LNCaP clone FGC (cell line): ENCODE results near the gene B4GALNT1.

ENCODE experiments used
- DNase-seq: peaks from one replicate; pipeline ENCODE4 v3.0.0-alpha.2; 2011; ENCODE audit warnings: low read depth
- H3K4me3 ChIP-seq: 2 replicates; pipeline ENCODE4 v1.5.1; 2011; ENCODE audit warnings: mild to moderate bottlenecking, low read depth, low read length, control low read depth
- TF ChIP-seq, protein P1 (sequence below): IDR thresholded peaks from 2 replicates; pipeline ENCODE4 v1.5.1; 2012; ENCODE audit warnings: mild to moderate bottlenecking; ENCODE audit not compliant: control insufficient read depth, insufficient read depth; ENCODE audit errors: extremely low read depth

B4GALNT1 gene

GRCh38 chr12:57626111-57626920 is 6.7 kb downstream of the B4GALNT1 start:
- DNase-seq, result no peak
- TF ChIP-seq, protein P1, sequence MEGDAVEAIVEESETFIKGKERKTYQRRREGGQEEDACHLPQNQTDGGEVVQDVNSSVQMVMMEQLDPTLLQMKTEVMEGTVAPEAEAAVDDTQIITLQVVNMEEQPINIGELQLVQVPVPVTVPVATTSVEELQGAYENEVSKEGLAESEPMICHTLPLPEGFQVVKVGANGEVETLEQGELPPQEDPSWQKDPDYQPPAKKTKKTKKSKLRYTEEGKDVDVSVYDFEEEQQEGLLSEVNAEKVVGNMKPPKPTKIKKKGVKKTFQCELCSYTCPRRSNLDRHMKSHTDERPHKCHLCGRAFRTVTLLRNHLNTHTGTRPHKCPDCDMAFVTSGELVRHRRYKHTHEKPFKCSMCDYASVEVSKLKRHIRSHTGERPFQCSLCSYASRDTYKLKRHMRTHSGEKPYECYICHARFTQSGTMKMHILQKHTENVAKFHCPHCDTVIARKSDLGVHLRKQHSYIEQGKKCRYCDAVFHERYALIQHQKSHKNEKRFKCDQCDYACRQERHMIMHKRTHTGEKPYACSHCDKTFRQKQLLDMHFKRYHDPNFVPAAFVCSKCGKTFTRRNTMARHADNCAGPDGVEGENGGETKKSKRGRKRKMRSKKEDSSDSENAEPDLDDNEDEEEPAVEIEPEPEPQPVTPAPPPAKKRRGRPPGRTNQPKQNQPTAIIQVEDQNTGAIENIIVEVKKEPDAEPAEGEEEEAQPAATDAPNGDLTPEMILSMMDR, result no peak
- H3K4me3 ChIP-seq, result no peak overlapping the region

- TF ChIP-seq, protein P1, result no peak
- no peak for DNase-seq
- no peak overlapping the region for H3K4me3 ChIP-seq
These were observed 7.6 kb downstream of the B4GALNT1 start for GRCh38 chr12:57625261-57626032.

DNA sequence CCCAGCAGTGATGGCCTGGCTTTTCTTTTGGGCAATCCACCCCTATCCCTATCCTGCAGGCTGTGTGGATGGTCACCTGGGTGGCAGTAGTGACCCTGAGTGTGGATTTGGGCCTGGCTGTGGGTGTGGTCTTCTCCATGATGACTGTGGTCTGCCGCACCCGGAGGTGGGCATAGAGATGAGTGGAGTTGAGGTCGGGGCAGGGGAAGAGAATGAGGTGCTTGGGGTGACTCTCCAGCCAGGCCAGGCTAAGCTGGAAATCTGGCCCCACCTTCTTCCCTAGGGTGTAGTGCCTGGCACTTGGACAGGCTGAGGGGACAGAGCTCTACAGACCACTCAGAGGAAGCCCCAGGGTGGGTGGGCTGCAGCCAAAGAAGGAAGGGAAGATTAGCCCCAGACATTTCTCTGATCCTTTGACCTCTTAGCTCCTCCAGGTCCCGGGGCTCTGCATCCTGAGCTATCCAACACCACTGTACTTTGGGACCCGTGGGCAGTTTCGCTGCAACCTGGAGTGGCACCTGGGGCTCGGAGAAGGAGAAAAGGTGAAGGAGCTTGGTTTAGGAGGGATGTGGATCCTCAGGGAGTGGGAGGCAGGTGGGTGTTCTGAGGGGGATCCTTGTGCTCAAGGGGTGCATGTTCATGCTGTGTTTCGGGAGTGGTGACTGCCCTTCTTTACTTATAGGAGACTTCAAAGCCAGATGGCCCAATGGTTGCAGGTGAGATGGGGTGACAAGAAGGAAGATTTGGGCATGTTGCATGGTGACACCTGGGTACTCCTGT is 8.4 kb downstream of the B4GALNT1 start:
- no peak overlapping the region for H3K4me3 ChIP-seq
- no peak for DNase-seq
- TF ChIP-seq, protein P1, result no peak

GRCh38 chr12:57623811-57624390 is 9.1 kb downstream of the B4GALNT1 start:
- no peak overlapping the region for H3K4me3 ChIP-seq
- DNase-seq, result no peak
- TF ChIP-seq, protein P1, result no peak

GRCh38 chr12:57623385-57623784 is 9.6 kb downstream of the B4GALNT1 start:
- TF ChIP-seq, protein P1, result no peak
- H3K4me3 ChIP-seq, result no peak overlapping the region
- DNase-seq, result no peak

GRCh38 chr12:57622293-57623245 is 10.4 kb downstream of the B4GALNT1 start:
- TF ChIP-seq, protein P1, result no peak
- no peak for DNase-seq
- H3K4me3 ChIP-seq, result no peak overlapping the region
